ENCODE data around the gene MRPL44. TPM values are rescaled to one million over a fixed set of nuclear protein-coding genes. Genes with fewer than 3 reads are reported as not detected.

The MRPL44 gene
- total and polyA plus RNA-seq, 2 of the 13 experiments (the other 11 are each of a cell fraction or from before 2014, with no cell fraction given): 38.4 to 78.0 TPM

DNA sequence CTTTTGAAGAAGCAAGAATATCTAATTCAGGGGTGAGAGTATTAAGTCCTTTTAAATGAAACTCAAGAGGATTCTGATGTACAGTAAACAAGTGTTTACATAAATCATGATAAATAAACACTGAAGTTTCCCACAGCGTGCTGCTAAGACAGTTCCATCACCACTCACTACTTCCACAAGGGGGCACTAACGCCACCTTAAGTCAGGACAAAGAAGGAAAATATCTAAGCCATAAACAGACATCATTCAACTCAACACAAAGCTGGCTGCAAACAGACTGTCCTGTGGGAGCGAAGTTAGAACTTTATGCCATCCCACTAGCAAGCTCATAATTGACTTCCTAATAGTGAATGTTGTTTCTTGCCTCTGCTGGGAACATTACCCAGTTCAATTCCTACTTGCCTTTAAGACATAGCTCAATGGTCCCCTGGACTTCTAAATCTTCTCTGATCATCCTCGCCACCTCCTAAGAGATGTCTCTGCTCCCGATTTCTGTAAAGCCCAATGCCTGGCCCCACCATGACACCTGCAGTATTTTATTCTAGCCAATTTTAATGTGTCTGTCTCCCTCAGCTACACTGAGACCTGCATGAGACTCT lies 36.5 kb downstream of the MRPL44 start (continued):
- 0 out of 2 replicates have a peak, but pooled peaks have one; percentile 31 for TF ChIP-seq FOXA3 (CRISPR knock-in tag; IDR thresholded peaks at IDR 0.05)
- TF ChIP-seq FOXP1 (IDR thresholded peaks at IDR 0.05): peak; percentile 26; the same call in 1 of the 2 replicates
- TF ChIP-seq FOXP1 (CRISPR knock-in tag; IDR thresholded peaks at IDR 0.05): no peak; the same call in 1 of the 2 replicates
- TF ChIP-seq, protein P1, sequence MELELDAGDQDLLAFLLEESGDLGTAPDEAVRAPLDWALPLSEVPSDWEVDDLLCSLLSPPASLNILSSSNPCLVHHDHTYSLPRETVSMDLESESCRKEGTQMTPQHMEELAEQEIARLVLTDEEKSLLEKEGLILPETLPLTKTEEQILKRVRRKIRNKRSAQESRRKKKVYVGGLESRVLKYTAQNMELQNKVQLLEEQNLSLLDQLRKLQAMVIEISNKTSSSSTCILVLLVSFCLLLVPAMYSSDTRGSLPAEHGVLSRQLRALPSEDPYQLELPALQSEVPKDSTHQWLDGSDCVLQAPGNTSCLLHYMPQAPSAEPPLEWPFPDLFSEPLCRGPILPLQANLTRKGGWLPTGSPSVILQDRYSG (CRISPR knock-in tag; IDR thresholded peaks at IDR 0.05): no peak
- 0 out of 2 replicates have a peak, but pooled peaks have one; percentile 33 for TF ChIP-seq SMAD9 (CRISPR knock-in tag; IDR thresholded peaks at IDR 0.05)
- peak; percentile 39; the same call in 1 of the 2 replicates for TF ChIP-seq ZNF652 (CRISPR knock-in tag; IDR thresholded peaks at IDR 0.05; ENCODE audit: borderline replicate concordance, low read depth)
- TF ChIP-seq ZFP82 (CRISPR knock-in tag; IDR thresholded peaks at IDR 0.05; ENCODE audit: borderline replicate concordance): no peak
- no peak for TF ChIP-seq FIP1L1 (IDR thresholded peaks at IDR 0.05; ENCODE audit: borderline replicate concordance, insufficient read depth, low read depth, low read length)
- TF ChIP-seq, protein P2, sequence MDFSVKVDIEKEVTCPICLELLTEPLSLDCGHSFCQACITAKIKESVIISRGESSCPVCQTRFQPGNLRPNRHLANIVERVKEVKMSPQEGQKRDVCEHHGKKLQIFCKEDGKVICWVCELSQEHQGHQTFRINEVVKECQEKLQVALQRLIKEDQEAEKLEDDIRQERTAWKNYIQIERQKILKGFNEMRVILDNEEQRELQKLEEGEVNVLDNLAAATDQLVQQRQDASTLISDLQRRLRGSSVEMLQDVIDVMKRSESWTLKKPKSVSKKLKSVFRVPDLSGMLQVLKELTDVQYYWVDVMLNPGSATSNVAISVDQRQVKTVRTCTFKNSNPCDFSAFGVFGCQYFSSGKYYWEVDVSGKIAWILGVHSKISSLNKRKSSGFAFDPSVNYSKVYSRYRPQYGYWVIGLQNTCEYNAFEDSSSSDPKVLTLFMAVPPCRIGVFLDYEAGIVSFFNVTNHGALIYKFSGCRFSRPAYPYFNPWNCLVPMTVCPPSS (IDR thresholded peaks at IDR 0.05): no peak
- TF ChIP-seq BCL6 (CRISPR knock-in tag; IDR thresholded peaks at IDR 0.05): no peak
- no peak for TF ChIP-seq STAT5B (CRISPR knock-in tag; IDR thresholded peaks at IDR 0.05)
- TF ChIP-seq, protein P3, sequence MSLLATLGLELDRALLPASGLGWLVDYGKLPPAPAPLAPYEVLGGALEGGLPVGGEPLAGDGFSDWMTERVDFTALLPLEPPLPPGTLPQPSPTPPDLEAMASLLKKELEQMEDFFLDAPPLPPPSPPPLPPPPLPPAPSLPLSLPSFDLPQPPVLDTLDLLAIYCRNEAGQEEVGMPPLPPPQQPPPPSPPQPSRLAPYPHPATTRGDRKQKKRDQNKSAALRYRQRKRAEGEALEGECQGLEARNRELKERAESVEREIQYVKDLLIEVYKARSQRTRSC (CRISPR knock-in tag; IDR thresholded peaks at IDR 0.05; ENCODE audit: low read depth): no peak
- TF ChIP-seq FOSL2 (CRISPR knock-in tag; IDR thresholded peaks at IDR 0.05): 0 out of 2 replicates have a peak, but pooled peaks have one; percentile 37
- TF ChIP-seq MIXL1 (CRISPR knock-in tag; IDR thresholded peaks at IDR 0.05): 0 out of 2 replicates have a peak, but pooled peaks have one; percentile 11
- TF ChIP-seq, protein P4, sequence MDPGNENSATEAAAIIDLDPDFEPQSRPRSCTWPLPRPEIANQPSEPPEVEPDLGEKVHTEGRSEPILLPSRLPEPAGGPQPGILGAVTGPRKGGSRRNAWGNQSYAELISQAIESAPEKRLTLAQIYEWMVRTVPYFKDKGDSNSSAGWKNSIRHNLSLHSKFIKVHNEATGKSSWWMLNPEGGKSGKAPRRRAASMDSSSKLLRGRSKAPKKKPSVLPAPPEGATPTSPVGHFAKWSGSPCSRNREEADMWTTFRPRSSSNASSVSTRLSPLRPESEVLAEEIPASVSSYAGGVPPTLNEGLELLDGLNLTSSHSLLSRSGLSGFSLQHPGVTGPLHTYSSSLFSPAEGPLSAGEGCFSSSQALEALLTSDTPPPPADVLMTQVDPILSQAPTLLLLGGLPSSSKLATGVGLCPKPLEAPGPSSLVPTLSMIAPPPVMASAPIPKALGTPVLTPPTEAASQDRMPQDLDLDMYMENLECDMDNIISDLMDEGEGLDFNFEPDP (CRISPR knock-in tag; conservative IDR thresholded peaks at IDR 0.05): no peak
- TF ChIP-seq, protein P5, sequence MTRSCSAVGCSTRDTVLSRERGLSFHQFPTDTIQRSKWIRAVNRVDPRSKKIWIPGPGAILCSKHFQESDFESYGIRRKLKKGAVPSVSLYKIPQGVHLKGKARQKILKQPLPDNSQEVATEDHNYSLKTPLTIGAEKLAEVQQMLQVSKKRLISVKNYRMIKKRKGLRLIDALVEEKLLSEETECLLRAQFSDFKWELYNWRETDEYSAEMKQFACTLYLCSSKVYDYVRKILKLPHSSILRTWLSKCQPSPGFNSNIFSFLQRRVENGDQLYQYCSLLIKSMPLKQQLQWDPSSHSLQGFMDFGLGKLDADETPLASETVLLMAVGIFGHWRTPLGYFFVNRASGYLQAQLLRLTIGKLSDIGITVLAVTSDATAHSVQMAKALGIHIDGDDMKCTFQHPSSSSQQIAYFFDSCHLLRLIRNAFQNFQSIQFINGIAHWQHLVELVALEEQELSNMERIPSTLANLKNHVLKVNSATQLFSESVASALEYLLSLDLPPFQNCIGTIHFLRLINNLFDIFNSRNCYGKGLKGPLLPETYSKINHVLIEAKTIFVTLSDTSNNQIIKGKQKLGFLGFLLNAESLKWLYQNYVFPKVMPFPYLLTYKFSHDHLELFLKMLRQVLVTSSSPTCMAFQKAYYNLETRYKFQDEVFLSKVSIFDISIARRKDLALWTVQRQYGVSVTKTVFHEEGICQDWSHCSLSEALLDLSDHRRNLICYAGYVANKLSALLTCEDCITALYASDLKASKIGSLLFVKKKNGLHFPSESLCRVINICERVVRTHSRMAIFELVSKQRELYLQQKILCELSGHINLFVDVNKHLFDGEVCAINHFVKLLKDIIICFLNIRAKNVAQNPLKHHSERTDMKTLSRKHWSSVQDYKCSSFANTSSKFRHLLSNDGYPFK (CRISPR knock-in tag; IDR thresholded peaks at IDR 0.05; ENCODE audit: borderline replicate concordance): no peak
- peak; percentile 99 for TF ChIP-seq SMC3 (IDR thresholded peaks at IDR 0.05; ENCODE audit: low read length)
- TF ChIP-seq ZNF772 (CRISPR knock-in tag; IDR thresholded peaks at IDR 0.05): no peak
- TF ChIP-seq, protein P6, sequence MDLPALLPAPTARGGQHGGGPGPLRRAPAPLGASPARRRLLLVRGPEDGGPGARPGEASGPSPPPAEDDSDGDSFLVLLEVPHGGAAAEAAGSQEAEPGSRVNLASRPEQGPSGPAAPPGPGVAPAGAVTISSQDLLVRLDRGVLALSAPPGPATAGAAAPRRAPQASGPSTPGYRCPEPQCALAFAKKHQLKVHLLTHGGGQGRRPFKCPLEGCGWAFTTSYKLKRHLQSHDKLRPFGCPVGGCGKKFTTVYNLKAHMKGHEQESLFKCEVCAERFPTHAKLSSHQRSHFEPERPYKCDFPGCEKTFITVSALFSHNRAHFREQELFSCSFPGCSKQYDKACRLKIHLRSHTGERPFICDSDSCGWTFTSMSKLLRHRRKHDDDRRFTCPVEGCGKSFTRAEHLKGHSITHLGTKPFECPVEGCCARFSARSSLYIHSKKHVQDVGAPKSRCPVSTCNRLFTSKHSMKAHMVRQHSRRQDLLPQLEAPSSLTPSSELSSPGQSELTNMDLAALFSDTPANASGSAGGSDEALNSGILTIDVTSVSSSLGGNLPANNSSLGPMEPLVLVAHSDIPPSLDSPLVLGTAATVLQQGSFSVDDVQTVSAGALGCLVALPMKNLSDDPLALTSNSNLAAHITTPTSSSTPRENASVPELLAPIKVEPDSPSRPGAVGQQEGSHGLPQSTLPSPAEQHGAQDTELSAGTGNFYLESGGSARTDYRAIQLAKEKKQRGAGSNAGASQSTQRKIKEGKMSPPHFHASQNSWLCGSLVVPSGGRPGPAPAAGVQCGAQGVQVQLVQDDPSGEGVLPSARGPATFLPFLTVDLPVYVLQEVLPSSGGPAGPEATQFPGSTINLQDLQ (CRISPR knock-in tag; IDR thresholded peaks at IDR 0.05): no peak

All from HepG2 (cell line).